DMS153 treated with DMSO at 0.1 percent for 48 hours (cell line): ENCODE measurements around the gene ZNF555.
"Not testable (repeated sequence)": the region's sequence is repeated elsewhere in the genome, so short reads cannot be mapped to it uniquely, and the experiment has no call there.

Experiments
- DNase-seq: peaks from one replicate; lab custom pipeline; 2025; ENCODE audit not compliant: unreplicated experiment; lab: John Stamatoyannopoulos, UW

The ZNF555 gene

GRCh38 chr19:2840794-2841791 lies at the start of gene ZNF555:
TSS of gene ZNF555 (plus strand) at chr19:2841475. CDS start at chr19:2841573, 98 bp downstream.
- DNase-seq: peak; percentile 48

- DNase-seq: no peak
Measured at GRCh38 chr19:2791876-2792275, 49.4 kb upstream of the ZNF555 start.

- not testable (repeated sequence) for DNase-seq
Measured at GRCh38 chr19:2792666-2793065, 48.6 kb upstream of the ZNF555 start.

GRCh38 chr19:2793126-2793525 lies 48.1 kb upstream of the ZNF555 start:
- DNase-seq: no peak

GRCh38 chr19:2793577-2793976 lies 47.7 kb upstream of the ZNF555 start:
- DNase-seq: no peak

- no peak for DNase-seq
Measured at GRCh38 chr19:2795827-2796658, 45.2 kb upstream of the ZNF555 start.

- no peak for DNase-seq
Measured at GRCh38 chr19:2796659-2797266, 44.5 kb upstream of the ZNF555 start.

- DNase-seq: no peak
Measured at GRCh38 chr19:2797280-2797679, 44.0 kb upstream of the ZNF555 start.

- no peak for DNase-seq
Measured at GRCh38 chr19:2798158-2798685, 43.1 kb upstream of the ZNF555 start.

GRCh38 chr19:2798733-2799132 lies 42.5 kb upstream of the ZNF555 start:
- DNase-seq: no peak

- no peak for DNase-seq
Measured at GRCh38 chr19:2799273-2800020, 41.8 kb upstream of the ZNF555 start.

- DNase-seq: no peak
Measured at GRCh38 chr19:2800506-2800905, 40.8 kb upstream of the ZNF555 start.

- DNase-seq: no peak
Measured at GRCh38 chr19:2802826-2803225, 38.4 kb upstream of the ZNF555 start.

GRCh38 chr19:2803486-2804155 lies 37.7 kb upstream of the ZNF555 start:
- DNase-seq: no peak

GRCh38 chr19:2804156-2805004 lies 36.9 kb upstream of the ZNF555 start:
- no peak for DNase-seq

- no peak for DNase-seq
Measured at GRCh38 chr19:2805261-2805900, 35.9 kb upstream of the ZNF555 start.

- DNase-seq: no peak
Measured at GRCh38 chr19:2805991-2806649, 35.2 kb upstream of the ZNF555 start.
